OCI-LY1 (cell line): ENCODE measurements around the gene MPO.

ENCODE experiments used
- H2AFZ ChIP-seq: fragments of 200-600 bp; sonication (generic), shearing (Covaris generic); 2 replicates; pipeline ENCODE4 v1.6.0; 2014; ENCODE audit warnings: antibody characterized with exemption, mild to moderate bottlenecking, low read length
- H3F3A ChIP-seq: fragments of 200-600 bp; sonication (generic), shearing (Covaris generic); 2 replicates; pipeline ENCODE4 v1.6.0; 2014; ENCODE audit warnings: mild to moderate bottlenecking, antibody characterized with exemption, low read length, moderate library complexity; ENCODE audit not compliant: insufficient read depth
- H3K27ac ChIP-seq: fragments of 200-600 bp; sonication (generic); 2 replicates; pipeline ENCODE4 v1.5.1; 2014; ENCODE audit warnings: low read length, mixed run types, mild to moderate bottlenecking, low read depth; ENCODE audit not compliant: poor library complexity, severe bottlenecking
- H3K27me3 ChIP-seq: fragments of 200-600 bp; sonication (generic); 2 replicates; pipeline ENCODE4 v1.6.0; 2014; ENCODE audit warnings: antibody characterized with exemption, mild to moderate bottlenecking, low read length, moderate library complexity; ENCODE audit not compliant: insufficient read depth
- H3K36me3 ChIP-seq: fragments of 200-600 bp; sonication (generic); 2 replicates; pipeline ENCODE4 v1.6.1; 2014; ENCODE audit warnings: mild to moderate bottlenecking, antibody characterized with exemption, low read length, moderate library complexity, mixed read lengths; ENCODE audit not compliant: insufficient read depth
- H3K4me1 ChIP-seq: fragments of 200-600 bp; sonication (generic); 2 replicates; pipeline ENCODE4 v1.5.1; 2014; ENCODE audit warnings: mild to moderate bottlenecking, low read length, moderate library complexity; ENCODE audit not compliant: insufficient read depth, severe bottlenecking
- H3K4me2 ChIP-seq: fragments of 200-600 bp; sonication (generic), shearing (Covaris generic); 2 replicates; pipeline ENCODE4 v1.6.1; 2014; ENCODE audit warnings: low read length
- H3K4me3 ChIP-seq: fragments of 200-600 bp; sonication (generic); 2 replicates; pipeline ENCODE4 v1.5.1; 2014; ENCODE audit warnings: low read length, low read depth, mild to moderate bottlenecking, mixed read lengths; ENCODE audit not compliant: poor library complexity, severe bottlenecking
- H3K79me2 ChIP-seq: fragments of 200-600 bp; shearing (Covaris generic); 2 replicates; pipeline ENCODE4 v1.6.1; 2016; ENCODE audit warnings: mixed run types, low read length, mixed read lengths; ENCODE audit not compliant: insufficient read depth
- H3K9ac ChIP-seq: fragments of 200-600 bp; sonication (generic), shearing (Covaris generic); 2 replicates; pipeline ENCODE4 v1.6.1; 2014; ENCODE audit warnings: mild to moderate bottlenecking, low read length, mixed read lengths
- H3K9me2 ChIP-seq: fragments of 200-600 bp; sonication (generic), shearing (Covaris generic); 2 replicates; pipeline ENCODE4 v1.6.1; 2014; ENCODE audit warnings: low read depth, mild to moderate bottlenecking, low read length, mixed read lengths
- H3K9me3 ChIP-seq: fragments of 200-600 bp; shearing (Covaris generic); 2 replicates; pipeline ENCODE4 v1.6.1; 2014; ENCODE audit warnings: low read length, mixed read lengths
- H4K20me1 ChIP-seq: fragments of 200-600 bp; sonication (generic), shearing (Covaris generic); 2 replicates; pipeline ENCODE4 v1.6.0; 2016; ENCODE audit warnings: mild to moderate bottlenecking, low read length; ENCODE audit not compliant: insufficient read depth
- EZH2 ChIP-seq: fragments of 200-600 bp; sonication (generic), shearing (Covaris generic); IDR thresholded peaks from 2 replicates; pipeline ENCODE4 v1.8.0; 2017; ENCODE audit warnings: borderline replicate concordance, mixed run types, mild to moderate bottlenecking, antibody characterized with exemption, low read length, moderate library complexity, mixed read lengths
- TF ChIP-seq, protein P1 (sequence below): fragments of 200-600 bp; sonication (generic), shearing (Covaris generic); IDR thresholded peaks from 2 replicates; pipeline ENCODE4 v1.5.1; 2017; ENCODE audit warnings: mild to moderate bottlenecking, antibody characterized with exemption, low read length, moderate library complexity, mixed read lengths

Gene MPO

DNA sequence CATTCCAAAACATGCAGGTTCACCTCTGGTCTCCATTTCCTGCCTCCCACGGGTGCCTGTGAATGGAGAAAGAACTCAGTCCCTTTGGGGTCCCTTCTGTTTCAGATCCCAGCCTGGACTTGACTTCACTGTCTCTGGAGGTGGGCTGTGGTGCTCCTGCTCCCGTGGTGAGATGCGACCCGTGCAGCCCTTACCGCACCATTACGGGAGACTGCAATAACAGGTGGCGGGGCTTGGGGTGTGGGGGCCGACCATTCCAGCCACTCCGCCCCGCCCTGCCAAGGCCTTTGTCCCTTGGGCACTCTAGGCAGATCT, 31.8 kb downstream of the MPO start:
- Histone ChIP-seq H3K9me2 (no peaks in the 10 kb centered on the region), H2AFZ (no peak overlapping the region), H3K4me1 (peaks cover 4% of the 10 kb centered on the region), H3K4me3 (no peak overlapping the region), H3K9me3 (no peaks in the 10 kb centered on the region), H3K27me3 (peaks cover 6% of the 10 kb centered on the region; the same call in 1 of the 2 replicates), H4K20me1 (no peaks in the 10 kb centered on the region), H3K9ac (no peak overlapping the region), H3K4me2 (no peak overlapping the region), H3K36me3 (no peaks in the 10 kb centered on the region), H3K27ac (no peak overlapping the region), H3F3A (no peaks in the 10 kb centered on the region), H3K79me2 (no peaks in the 10 kb centered on the region)
- TF ChIP-seq, protein P1, sequence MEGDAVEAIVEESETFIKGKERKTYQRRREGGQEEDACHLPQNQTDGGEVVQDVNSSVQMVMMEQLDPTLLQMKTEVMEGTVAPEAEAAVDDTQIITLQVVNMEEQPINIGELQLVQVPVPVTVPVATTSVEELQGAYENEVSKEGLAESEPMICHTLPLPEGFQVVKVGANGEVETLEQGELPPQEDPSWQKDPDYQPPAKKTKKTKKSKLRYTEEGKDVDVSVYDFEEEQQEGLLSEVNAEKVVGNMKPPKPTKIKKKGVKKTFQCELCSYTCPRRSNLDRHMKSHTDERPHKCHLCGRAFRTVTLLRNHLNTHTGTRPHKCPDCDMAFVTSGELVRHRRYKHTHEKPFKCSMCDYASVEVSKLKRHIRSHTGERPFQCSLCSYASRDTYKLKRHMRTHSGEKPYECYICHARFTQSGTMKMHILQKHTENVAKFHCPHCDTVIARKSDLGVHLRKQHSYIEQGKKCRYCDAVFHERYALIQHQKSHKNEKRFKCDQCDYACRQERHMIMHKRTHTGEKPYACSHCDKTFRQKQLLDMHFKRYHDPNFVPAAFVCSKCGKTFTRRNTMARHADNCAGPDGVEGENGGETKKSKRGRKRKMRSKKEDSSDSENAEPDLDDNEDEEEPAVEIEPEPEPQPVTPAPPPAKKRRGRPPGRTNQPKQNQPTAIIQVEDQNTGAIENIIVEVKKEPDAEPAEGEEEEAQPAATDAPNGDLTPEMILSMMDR, result no peak
- no peak for TF ChIP-seq EZH2

DNA sequence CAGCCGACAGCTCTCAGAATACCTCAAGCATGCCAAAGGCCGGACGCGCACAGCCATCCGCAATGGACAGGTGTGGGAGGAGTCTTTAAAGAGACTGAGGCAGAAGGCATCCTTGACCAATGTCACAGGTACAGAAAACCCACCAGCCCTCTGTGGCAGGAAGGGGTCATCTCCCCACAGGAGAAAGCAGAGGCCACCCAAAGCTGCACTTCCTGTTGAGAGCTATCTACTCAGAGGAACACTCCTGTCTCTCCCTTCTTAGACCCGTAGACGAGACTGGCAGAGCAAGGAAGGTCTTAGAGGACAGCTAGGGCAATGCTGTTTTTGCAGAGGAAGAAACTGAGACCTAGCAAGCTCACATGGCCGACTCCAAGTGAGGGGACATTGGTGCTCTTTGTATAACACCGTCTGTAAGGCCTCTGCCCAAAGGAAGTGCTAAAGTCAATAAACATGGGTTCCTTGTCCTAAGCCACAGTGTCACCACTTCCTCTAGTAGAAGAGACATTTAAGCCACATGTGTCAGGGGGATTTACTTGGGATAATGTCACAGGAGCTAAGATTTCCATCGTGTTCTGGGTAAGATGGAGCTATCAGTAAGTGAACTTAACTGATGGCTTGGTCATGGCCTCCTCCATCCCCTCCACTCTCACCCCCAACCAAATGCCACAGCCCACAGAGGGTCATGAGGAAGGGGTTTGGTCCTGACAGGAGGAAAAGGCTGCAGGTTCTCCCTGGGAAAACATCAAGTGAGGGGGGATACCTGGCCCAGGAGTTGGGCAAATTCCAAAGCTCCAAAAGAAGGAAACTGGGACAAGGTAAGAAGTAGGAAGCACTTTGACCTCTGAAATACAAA, 33.0 kb downstream of the MPO start:
- H3K9ac ChIP-seq, result no peak overlapping the region
- H3K27ac ChIP-seq, result no peak overlapping the region
- no peak overlapping the region for H3K4me2 ChIP-seq
- no peak overlapping the region for H3K4me3 ChIP-seq
- no peaks in the 10 kb centered on the region for H3K79me2 ChIP-seq
- H3K36me3 ChIP-seq, result no peaks in the 10 kb centered on the region
- no peaks in the 10 kb centered on the region for H3K9me3 ChIP-seq
- TF ChIP-seq, protein P1, result no peak
- no peak for TF ChIP-seq EZH2
- peaks cover 4% of the 10 kb centered on the region for H3K4me1 ChIP-seq
- peaks cover 14% of the 10 kb centered on the region for H3K27me3 ChIP-seq
- H2AFZ ChIP-seq, result no peak overlapping the region
- H3F3A ChIP-seq, result no peaks in the 10 kb centered on the region
- H3K9me2 ChIP-seq, result no peaks in the 10 kb centered on the region
- H4K20me1 ChIP-seq, result no peaks in the 10 kb centered on the region

DNA sequence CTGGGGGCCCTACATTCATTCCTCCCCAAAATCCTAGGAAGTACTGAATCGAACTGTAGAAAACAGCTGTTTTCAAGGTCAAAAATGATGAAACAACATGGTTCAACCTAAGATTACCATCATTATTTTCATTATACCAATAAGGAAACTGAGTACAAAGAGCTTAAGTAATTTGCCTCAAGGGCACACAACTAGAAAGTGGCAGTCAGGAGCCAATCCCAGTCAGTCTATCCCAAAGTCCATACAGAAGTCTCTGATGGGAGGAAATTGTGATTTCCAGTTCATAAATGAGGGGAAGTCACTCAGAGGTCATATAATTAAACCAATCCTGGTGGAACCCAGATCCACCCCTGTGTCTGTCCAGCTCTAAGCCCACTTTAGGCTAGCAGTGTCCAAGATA, 34.0 kb downstream of the MPO start:
- Histone ChIP-seq H3K9me3 (no peaks in the 10 kb centered on the region), H4K20me1 (no peaks in the 10 kb centered on the region), H3K27me3 (peaks cover 15% of the 10 kb centered on the region), H3K4me2 (no peak overlapping the region), H3K4me1 (peaks cover 4% of the 10 kb centered on the region), H3F3A (no peaks in the 10 kb centered on the region), H2AFZ (no peak overlapping the region), H3K9ac (no peak overlapping the region), H3K36me3 (no peaks in the 10 kb centered on the region), H3K27ac (no peak overlapping the region), H3K79me2 (no peaks in the 10 kb centered on the region), H3K9me2 (no peaks in the 10 kb centered on the region), H3K4me3 (no peak overlapping the region)
- TF ChIP-seq EZH2, result no peak
- TF ChIP-seq, protein P1, result no peak
